SK-N-SH treated with all-trans-retinoic acid at 6 μM for 48 hours (cell line): ENCODE data around the gene SNRNP48.

ENCODE experiments used
- ATAC-seq: fragments of 200-7000 bp; cut with Tn5 transposase; 3 replicates; pipeline ENCODE4 v1.9.1; 2020; ENCODE audit warnings: mild to moderate bottlenecking, moderate library complexity
- ARNTL ChIP-seq: fragments of 450-650 bp; formaldehyde crosslinking; IDR thresholded peaks from 2 replicates; pipeline ENCODE4 v1.5.0; 2020; ENCODE audit warnings: low read depth, mild to moderate bottlenecking, moderate library complexity, borderline replicate concordance
- BACH2 ChIP-seq: fragments of 250-450 bp; sonication (Bioruptor Pico); IDR thresholded peaks from 2 replicates; pipeline ENCODE4 v1.9.0; 2021; ENCODE audit warnings: mild to moderate bottlenecking, borderline replicate concordance
- CSDC2 ChIP-seq: fragments of 250-450 bp; sonication (Bioruptor Pico); IDR thresholded peaks from 2 replicates; pipeline ENCODE4 v1.5.0; 2020; ENCODE audit warnings: mild to moderate bottlenecking, moderate library complexity
- ESRRG ChIP-seq: fragments of 250-450 bp; sonication (Bioruptor Pico); IDR thresholded peaks from 2 replicates; pipeline ENCODE4 v1.6.1; 2021; ENCODE audit warnings: mild to moderate bottlenecking
- GLIS3 ChIP-seq: fragments of 250-450 bp; sonication (Bioruptor Pico); IDR thresholded peaks from 2 replicates; pipeline ENCODE4 v1.5.0; 2020; ENCODE audit warnings: mild to moderate bottlenecking, moderate library complexity
- OSR1 ChIP-seq: fragments of 250-450 bp; sonication (Bioruptor Pico); IDR thresholded peaks from 2 replicates; pipeline ENCODE4 v1.8.0; 2022; ENCODE audit warnings: moderate library complexity, mild to moderate bottlenecking, inconsistent platforms
- PATZ1 ChIP-seq: fragments of 250-450 bp; sonication (Bioruptor Pico); IDR thresholded peaks from 2 replicates; pipeline ENCODE4 v1.8.0; 2020; ENCODE audit warnings: mild to moderate bottlenecking, moderate library complexity, borderline replicate concordance
- PPARA ChIP-seq: fragments of 250-450 bp; sonication (Bioruptor Pico); IDR thresholded peaks from 2 replicates; pipeline ENCODE4 v1.5.0; 2020; ENCODE audit warnings: mild to moderate bottlenecking, borderline replicate concordance
- RARB ChIP-seq: fragments of 250-450 bp; sonication (Bioruptor Pico); IDR thresholded peaks from 2 replicates; pipeline ENCODE4 v1.8.0; 2021; ENCODE audit warnings: mild to moderate bottlenecking, moderate library complexity
- SNAI2 ChIP-seq: fragments of 250-450 bp; sonication (Bioruptor Pico); IDR thresholded peaks from 2 replicates; pipeline ENCODE4 v1.5.0; 2020; ENCODE audit warnings: mild to moderate bottlenecking, moderate library complexity
- TCF4 ChIP-seq: fragments of 250-450 bp; sonication (Bioruptor Pico); IDR thresholded peaks from 2 replicates; pipeline ENCODE4 v1.8.0; 2021; ENCODE audit warnings: mild to moderate bottlenecking, moderate library complexity, borderline replicate concordance
- TOX ChIP-seq: fragments of 250-450 bp; sonication (Bioruptor Pico); IDR thresholded peaks from 2 replicates; pipeline ENCODE4 v1.8.0; 2021; ENCODE audit warnings: mild to moderate bottlenecking, moderate library complexity, borderline replicate concordance
- ZC3H10 ChIP-seq: fragments of 250-450 bp; sonication (Bioruptor Pico); IDR thresholded peaks from 2 replicates; pipeline ENCODE4 v1.5.1; 2021; ENCODE audit warnings: mild to moderate bottlenecking, moderate library complexity
- ZFP3 ChIP-seq: fragments of 250-450 bp; sonication (Bioruptor Pico); IDR thresholded peaks from 2 replicates; pipeline ENCODE4 v1.5.0; 2020; ENCODE audit warnings: mild to moderate bottlenecking, moderate library complexity
- ZFP30 ChIP-seq: fragments of 450-650 bp; formaldehyde crosslinking; IDR thresholded peaks from 2 replicates; pipeline ENCODE4 v1.5.0; 2022; ENCODE audit warnings: mild to moderate bottlenecking, moderate library complexity
- ZNF565 ChIP-seq: fragments of 450-650 bp; formaldehyde crosslinking; conservative IDR thresholded peaks from 2 replicates; pipeline ENCODE4 v1.5.0; 2020; ENCODE audit warnings: low read depth, mild to moderate bottlenecking, moderate library complexity
- ZNF70 ChIP-seq: fragments of 450-650 bp; formaldehyde crosslinking; IDR thresholded peaks from 2 replicates; pipeline ENCODE4 v1.5.0; 2020; ENCODE audit warnings: mild to moderate bottlenecking, moderate library complexity
- ZNF8 ChIP-seq: fragments of 450-650 bp; formaldehyde crosslinking; IDR thresholded peaks from 2 replicates; pipeline ENCODE4 v1.5.0; 2020; ENCODE audit warnings: mild to moderate bottlenecking, moderate library complexity
- TF ChIP-seq, protein P1 (sequence below): fragments of 250-450 bp; sonication (Bioruptor Pico); IDR thresholded peaks from 2 replicates; pipeline ENCODE4 v1.5.0; 2020; ENCODE audit warnings: mild to moderate bottlenecking, moderate library complexity
- TF ChIP-seq, protein P2 (sequence below): fragments of 250-450 bp; sonication (Bioruptor Pico); IDR thresholded peaks from 2 replicates; pipeline ENCODE4 v1.8.0; 2021; ENCODE audit warnings: low read depth, mild to moderate bottlenecking, moderate library complexity, borderline replicate concordance
- TF ChIP-seq, protein P3 (sequence below): fragments of 250-450 bp; sonication (Bioruptor Pico); IDR thresholded peaks from 2 replicates; pipeline ENCODE4 v1.5.1; 2021; ENCODE audit warnings: mild to moderate bottlenecking, moderate library complexity

Gene SNRNP48

GRCh38 chr6:7566107-7566506 lies 23.9 kb upstream of the SNRNP48 start:
- TF ChIP-seq TCF4 (no peak), ZNF70 (CRISPR knock-in tag) (no peak), ZNF565 (CRISPR knock-in tag) (no peak), CSDC2 (CRISPR knock-in tag) (no peak), PATZ1 (CRISPR knock-in tag) (no peak), ZFP30 (CRISPR knock-in tag) (no peak), ZC3H10 (CRISPR knock-in tag) (no peak), ZFP3 (CRISPR knock-in tag) (no peak), OSR1 (CRISPR knock-in tag) (no peak), GLIS3 (CRISPR knock-in tag) (no peak), RARB (CRISPR knock-in tag) (no peak), ZNF8 (CRISPR knock-in tag) (no peak), PPARA (no peak), ESRRG (CRISPR knock-in tag) (no peak), BACH2 (no peak), ARNTL (CRISPR knock-in tag) (no peak), SNAI2 (CRISPR knock-in tag) (no peak)
- TF ChIP-seq, protein P1, sequence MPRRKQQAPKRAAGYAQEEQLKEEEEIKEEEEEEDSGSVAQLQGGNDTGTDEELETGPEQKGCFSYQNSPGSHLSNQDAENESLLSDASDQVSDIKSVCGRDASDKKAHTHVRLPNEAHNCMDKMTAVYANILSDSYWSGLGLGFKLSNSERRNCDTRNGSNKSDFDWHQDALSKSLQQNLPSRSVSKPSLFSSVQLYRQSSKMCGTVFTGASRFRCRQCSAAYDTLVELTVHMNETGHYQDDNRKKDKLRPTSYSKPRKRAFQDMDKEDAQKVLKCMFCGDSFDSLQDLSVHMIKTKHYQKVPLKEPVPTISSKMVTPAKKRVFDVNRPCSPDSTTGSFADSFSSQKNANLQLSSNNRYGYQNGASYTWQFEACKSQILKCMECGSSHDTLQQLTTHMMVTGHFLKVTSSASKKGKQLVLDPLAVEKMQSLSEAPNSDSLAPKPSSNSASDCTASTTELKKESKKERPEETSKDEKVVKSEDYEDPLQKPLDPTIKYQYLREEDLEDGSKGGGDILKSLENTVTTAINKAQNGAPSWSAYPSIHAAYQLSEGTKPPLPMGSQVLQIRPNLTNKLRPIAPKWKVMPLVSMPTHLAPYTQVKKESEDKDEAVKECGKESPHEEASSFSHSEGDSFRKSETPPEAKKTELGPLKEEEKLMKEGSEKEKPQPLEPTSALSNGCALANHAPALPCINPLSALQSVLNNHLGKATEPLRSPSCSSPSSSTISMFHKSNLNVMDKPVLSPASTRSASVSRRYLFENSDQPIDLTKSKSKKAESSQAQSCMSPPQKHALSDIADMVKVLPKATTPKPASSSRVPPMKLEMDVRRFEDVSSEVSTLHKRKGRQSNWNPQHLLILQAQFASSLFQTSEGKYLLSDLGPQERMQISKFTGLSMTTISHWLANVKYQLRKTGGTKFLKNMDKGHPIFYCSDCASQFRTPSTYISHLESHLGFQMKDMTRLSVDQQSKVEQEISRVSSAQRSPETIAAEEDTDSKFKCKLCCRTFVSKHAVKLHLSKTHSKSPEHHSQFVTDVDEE, result no peak
- TF ChIP-seq, protein P2, sequence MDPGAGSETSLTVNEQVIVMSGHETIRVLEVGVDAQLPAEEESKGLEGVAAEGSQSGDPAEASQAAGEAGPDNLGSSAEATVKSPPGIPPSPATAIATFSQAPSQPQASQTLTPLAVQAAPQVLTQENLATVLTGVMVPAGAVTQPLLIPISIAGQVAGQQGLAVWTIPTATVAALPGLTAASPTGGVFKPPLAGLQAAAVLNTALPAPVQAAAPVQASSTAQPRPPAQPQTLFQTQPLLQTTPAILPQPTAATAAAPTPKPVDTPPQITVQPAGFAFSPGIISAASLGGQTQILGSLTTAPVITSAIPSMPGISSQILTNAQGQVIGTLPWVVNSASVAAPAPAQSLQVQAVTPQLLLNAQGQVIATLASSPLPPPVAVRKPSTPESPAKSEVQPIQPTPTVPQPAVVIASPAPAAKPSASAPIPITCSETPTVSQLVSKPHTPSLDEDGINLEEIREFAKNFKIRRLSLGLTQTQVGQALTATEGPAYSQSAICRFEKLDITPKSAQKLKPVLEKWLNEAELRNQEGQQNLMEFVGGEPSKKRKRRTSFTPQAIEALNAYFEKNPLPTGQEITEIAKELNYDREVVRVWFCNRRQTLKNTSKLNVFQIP, result no peak
- TF ChIP-seq, protein P3, sequence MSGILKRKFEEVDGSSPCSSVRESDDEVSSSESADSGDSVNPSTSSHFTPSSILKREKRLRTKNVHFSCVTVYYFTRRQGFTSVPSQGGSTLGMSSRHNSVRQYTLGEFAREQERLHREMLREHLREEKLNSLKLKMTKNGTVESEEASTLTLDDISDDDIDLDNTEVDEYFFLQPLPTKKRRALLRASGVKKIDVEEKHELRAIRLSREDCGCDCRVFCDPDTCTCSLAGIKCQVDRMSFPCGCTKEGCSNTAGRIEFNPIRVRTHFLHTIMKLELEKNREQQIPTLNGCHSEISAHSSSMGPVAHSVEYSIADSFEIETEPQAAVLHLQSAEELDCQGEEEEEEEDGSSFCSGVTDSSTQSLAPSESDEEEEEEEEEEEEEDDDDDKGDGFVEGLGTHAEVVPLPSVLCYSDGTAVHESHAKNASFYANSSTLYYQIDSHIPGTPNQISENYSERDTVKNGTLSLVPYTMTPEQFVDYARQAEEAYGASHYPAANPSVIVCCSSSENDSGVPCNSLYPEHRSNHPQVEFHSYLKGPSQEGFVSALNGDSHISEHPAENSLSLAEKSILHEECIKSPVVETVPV (CRISPR knock-in tag), result no peak
- ATAC-seq, result no peak

DNA sequence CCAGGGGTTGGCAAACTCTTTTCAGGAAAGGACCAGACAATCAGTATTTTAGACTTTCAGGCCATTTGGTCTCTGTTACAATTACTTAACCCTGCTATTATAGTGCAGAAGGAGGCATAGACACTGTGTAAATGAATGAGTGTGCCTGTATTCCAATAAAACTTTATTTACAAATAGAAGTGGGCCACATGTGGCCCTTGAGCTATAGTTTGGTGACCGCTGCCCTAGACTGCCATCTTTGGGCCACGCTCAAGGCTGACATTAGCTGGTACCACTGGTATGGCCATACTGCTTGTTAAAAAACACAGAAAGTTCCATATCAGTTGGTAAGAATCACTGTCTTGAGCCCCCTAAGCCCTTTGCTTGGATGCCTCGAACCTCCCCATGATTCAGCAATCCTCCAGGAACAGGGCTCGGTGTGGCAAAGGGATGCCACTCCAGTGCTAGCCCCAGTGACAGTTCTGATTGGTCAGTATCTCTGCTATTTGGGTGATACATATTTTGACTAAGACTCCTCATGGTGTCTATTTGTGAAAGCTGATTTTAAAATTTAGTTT lies 23.3 kb upstream of the SNRNP48 start:
- TF ChIP-seq SNAI2 (CRISPR knock-in tag) (no peak), ZNF70 (CRISPR knock-in tag) (no peak)
- no peak for ATAC-seq

DNA sequence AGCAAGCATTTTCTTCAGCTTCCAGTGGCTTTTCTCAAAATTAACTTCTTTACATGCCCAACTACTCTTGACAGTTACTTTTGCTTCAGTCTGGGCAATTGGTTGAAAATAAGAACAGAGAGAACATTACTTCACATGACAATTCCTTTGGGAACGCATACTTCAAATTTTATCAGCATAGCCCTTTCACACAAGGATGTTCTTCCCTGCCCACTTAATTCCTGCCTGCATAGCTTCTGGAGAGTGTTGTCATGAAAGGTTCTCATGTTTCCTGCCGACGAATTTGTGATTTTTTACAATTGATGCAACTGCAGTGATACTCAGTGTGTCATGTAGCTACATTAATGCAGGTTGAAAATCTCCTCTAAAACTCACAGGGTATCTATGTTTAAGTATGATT lies 22.0 kb upstream of the SNRNP48 start:
- no peak for ATAC-seq
- no peak for TF ChIP-seq TOX (CRISPR knock-in tag)
- no peak for TF ChIP-seq RARB (CRISPR knock-in tag)
- TF ChIP-seq ZNF565 (CRISPR knock-in tag), result no peak
- no peak for TF ChIP-seq BACH2
- no peak for TF ChIP-seq ZFP3 (CRISPR knock-in tag)
- no peak for TF ChIP-seq ZC3H10 (CRISPR knock-in tag)
- no peak for TF ChIP-seq SNAI2 (CRISPR knock-in tag)
- TF ChIP-seq, protein P2, result no peak
- TF ChIP-seq GLIS3 (CRISPR knock-in tag), result no peak
- TF ChIP-seq ESRRG (CRISPR knock-in tag), result no peak
- TF ChIP-seq ZNF8 (CRISPR knock-in tag), result no peak
- TF ChIP-seq PPARA, result no peak
